Mesenchymal stem cell (in vitro differentiated cells and primary cell): ENCODE data around the gene TEAD1.

Experiments used
- DNase-seq: peaks from one replicate; pipeline ENCODE4 v3.0.0-alpha.2; 2013
- H2AFZ ChIP-seq: one replicate; pipeline ENCODE4 v1.6.1; 2013; ENCODE audit warnings: low read depth, mild to moderate bottlenecking, control low read depth, inconsistent platforms, low read length, moderate library complexity
- H2AK5ac ChIP-seq: 2 replicates; pipeline ENCODE4 v1.6.1; 2013; ENCODE audit warnings: low read length, moderate library complexity, mild to moderate bottlenecking, inconsistent platforms; ENCODE audit not compliant: severe bottlenecking
- H2BK120ac ChIP-seq: one replicate; pipeline ENCODE4 v1.6.1; 2013; ENCODE audit warnings: low read depth, mild to moderate bottlenecking, inconsistent platforms, low read length, moderate library complexity
- H2BK12ac ChIP-seq, 2 experiments: one replicate each; pipeline ENCODE4 v1.6.1; 2013; ENCODE audit warnings: inconsistent platforms in 2 of 2, low read length in 2 of 2, mild to moderate bottlenecking in 2 of 2, moderate library complexity in 2 of 2, control low read depth in 1 of 2
- H2BK15ac ChIP-seq: one replicate; pipeline ENCODE4 v1.6.1; 2013; ENCODE audit warnings: mild to moderate bottlenecking, low read depth, inconsistent platforms; ENCODE audit not compliant: poor library complexity, severe bottlenecking
- H2BK5ac ChIP-seq: 2 replicates; pipeline ENCODE4 v1.6.1; 2013; ENCODE audit warnings: low read depth, mild to moderate bottlenecking, low read length, control low read depth, inconsistent platforms; ENCODE audit not compliant: poor library complexity, severe bottlenecking
- H3K14ac ChIP-seq, 2 experiments: one replicate each; pipeline ENCODE4 v1.6.1; 2013; ENCODE audit warnings: inconsistent platforms in 2 of 2, low read length in 2 of 2, control low read depth in 1 of 2, mild to moderate bottlenecking in 1 of 2, moderate library complexity in 1 of 2
- H3K18ac ChIP-seq, 2 experiments: one replicate each; pipeline ENCODE4 v1.6.1; 2013; ENCODE audit warnings: inconsistent platforms in 2 of 2, low read length in 2 of 2, control low read depth in 1 of 2, low read depth in 1 of 2, mild to moderate bottlenecking in 1 of 2
- H3K23ac ChIP-seq, 2 experiments: one replicate each; pipeline ENCODE4 v1.6.1; 2013; ENCODE audit warnings: inconsistent platforms in 2 of 2, low read length in 2 of 2, mild to moderate bottlenecking in 2 of 2, moderate library complexity in 2 of 2, control low read depth in 1 of 2
- H3K27ac ChIP-seq: 2 replicates; pipeline ENCODE4 v1.5.1; 2013; ENCODE audit warnings: mild to moderate bottlenecking, moderate library complexity, low read length, control low read depth, inconsistent platforms; ENCODE audit not compliant: poor library complexity, severe bottlenecking
- H3K27me3 ChIP-seq, 2 experiments: 2 replicates each; pipeline versions ENCODE4 v1.6.1 to v1.7.0; 2013; ENCODE audit warnings: low read length in 2 of 2, mild to moderate bottlenecking in 2 of 2, moderate library complexity in 2 of 2, control low read depth in 1 of 2, inconsistent platforms in 1 of 2; ENCODE audit not compliant: control insufficient read depth in 1 of 2, insufficient read depth in 1 of 2
- H3K36me3 ChIP-seq, 2 experiments: 2 replicates each; pipeline versions ENCODE4 v1.6.1 to v1.7.0; 2013; ENCODE audit warnings: low read length in 2 of 2, control low read depth in 1 of 2, inconsistent platforms in 1 of 2, low read depth in 1 of 2, mild to moderate bottlenecking in 1 of 2; ENCODE audit not compliant: insufficient read depth in 2 of 2, control insufficient read depth in 1 of 2
- H3K4ac ChIP-seq, 2 experiments: one replicate each; pipeline ENCODE4 v1.6.1; 2013; ENCODE audit warnings: inconsistent platforms in 2 of 2, low read length in 2 of 2, mild to moderate bottlenecking in 2 of 2, moderate library complexity in 2 of 2, control low read depth in 1 of 2, low read depth in 1 of 2
- H3K4me1 ChIP-seq: 2 replicates; pipeline ENCODE4 v1.6.1; 2013; ENCODE audit warnings: low read depth, low read length, control low read depth; ENCODE audit not compliant: control insufficient read depth, insufficient read depth
- H3K4me2 ChIP-seq: 2 replicates; pipeline ENCODE4 v1.6.1; 2013; ENCODE audit warnings: low read length, mild to moderate bottlenecking, inconsistent platforms; ENCODE audit not compliant: poor library complexity, severe bottlenecking
- H3K4me3 ChIP-seq, 2 experiments: 2 replicates each; pipeline versions ENCODE4 v1.5.1 to v1.7.0; 2013; ENCODE audit warnings: low read length in 2 of 2, mild to moderate bottlenecking in 2 of 2, control low read depth in 1 of 2, low read depth in 1 of 2; ENCODE audit not compliant: insufficient read depth in 1 of 2
- H3K79me1 ChIP-seq: replicated peaks from 2 replicates; pipeline ENCODE4 v1.6.1; 2013; ENCODE audit warnings: mild to moderate bottlenecking, control low read depth, low read length, inconsistent platforms; ENCODE audit not compliant: poor library complexity, severe bottlenecking
- H3K9ac ChIP-seq: 2 replicates; pipeline ENCODE4 v1.7.0; 2013; ENCODE audit warnings: mild to moderate bottlenecking, low read length, moderate library complexity
- H3K9me3 ChIP-seq: 2 replicates; pipeline ENCODE4 v1.7.0; 2013; ENCODE audit warnings: mild to moderate bottlenecking, low read length; ENCODE audit not compliant: control insufficient read depth
- H4K8ac ChIP-seq: one replicate; pipeline ENCODE4 v1.6.1; 2013; ENCODE audit warnings: inconsistent platforms, mild to moderate bottlenecking, low read length, moderate library complexity
- H4K91ac ChIP-seq: one replicate; pipeline ENCODE4 v1.6.1; 2013; ENCODE audit warnings: mild to moderate bottlenecking, low read length, inconsistent platforms
- WGBS: methylation state at CpG from one replicate; pipeline ENCODE4 v1.1.7; 2013; ENCODE audit warnings: mixed read lengths; 5-methylcytosine and 5-hydroxymethylcytosine counted together

TEAD1 gene

GRCh38 chr11:12789054-12789453, 114.8 kb downstream of the TEAD1 start:
- Histone ChIP-seq H3K18ac (no peak overlapping the region), H2AK5ac (no peak overlapping the region), H3K9ac (no peak overlapping the region), H3K27ac (no peak overlapping the region), H2BK5ac (no peak overlapping the region), H2AFZ (no peak overlapping the region), H3K4me1 (peaks cover 21% of the 10 kb centered on the region), H2BK12ac (no peak overlapping the region), H3K23ac (no peak overlapping the region), H3K79me1 (peaks cover 31% of the 10 kb centered on the region), H4K91ac (no peak overlapping the region), H3K4me2 (no peak overlapping the region), H3K9me3 (no peaks in the 10 kb centered on the region), H4K8ac (no peak overlapping the region), H2BK120ac (no peak overlapping the region), H2BK15ac (no peak overlapping the region), H3K4ac (no peak overlapping the region), H3K14ac (no peak overlapping the region), H3K4me3 (no peak overlapping the region), H3K27me3 (no peaks in the 10 kb centered on the region), H3K36me3 (peaks cover 11 to 21% of the 10 kb centered on the region in 2 experiments)
- no peak for DNase-seq
- 100% methylated on average over 1 of the region's 1 CpG for WGBS

- Histone ChIP-seq H2AK5ac (no peak overlapping the region), H2AFZ (no peak overlapping the region), H4K91ac (no peak overlapping the region), H3K4me1 (peaks cover 19% of the 10 kb centered on the region), H2BK12ac (no peak overlapping the region), H3K23ac (peak overlapping the region in 1 of 2 experiments; percentile 10), H3K27ac (peak overlapping the region; percentile 37), H2BK15ac (no peak overlapping the region), H3K18ac (peak overlapping the region in 1 of 2 experiments; percentile 71), H3K79me1 (peaks cover 27% of the 10 kb centered on the region), H3K27me3 (no peaks in the 10 kb centered on the region), H3K9ac (no peak overlapping the region), H2BK5ac (no peak overlapping the region), H3K4ac (no peak overlapping the region), H3K9me3 (no peaks in the 10 kb centered on the region), H3K4me2 (no peak overlapping the region), H3K14ac (no peak overlapping the region), H3K4me3 (no peak overlapping the region), H3K36me3 (peaks cover 12 to 25% of the 10 kb centered on the region in 2 experiments), H4K8ac (no peak overlapping the region), H2BK120ac (no peak overlapping the region)
- no peak for DNase-seq
- WGBS: 82% methylated on average over 9 of the region's 9 CpGs
Measured at GRCh38 chr11:12789596-12790215, 115.5 kb downstream of the TEAD1 start.

DNA sequence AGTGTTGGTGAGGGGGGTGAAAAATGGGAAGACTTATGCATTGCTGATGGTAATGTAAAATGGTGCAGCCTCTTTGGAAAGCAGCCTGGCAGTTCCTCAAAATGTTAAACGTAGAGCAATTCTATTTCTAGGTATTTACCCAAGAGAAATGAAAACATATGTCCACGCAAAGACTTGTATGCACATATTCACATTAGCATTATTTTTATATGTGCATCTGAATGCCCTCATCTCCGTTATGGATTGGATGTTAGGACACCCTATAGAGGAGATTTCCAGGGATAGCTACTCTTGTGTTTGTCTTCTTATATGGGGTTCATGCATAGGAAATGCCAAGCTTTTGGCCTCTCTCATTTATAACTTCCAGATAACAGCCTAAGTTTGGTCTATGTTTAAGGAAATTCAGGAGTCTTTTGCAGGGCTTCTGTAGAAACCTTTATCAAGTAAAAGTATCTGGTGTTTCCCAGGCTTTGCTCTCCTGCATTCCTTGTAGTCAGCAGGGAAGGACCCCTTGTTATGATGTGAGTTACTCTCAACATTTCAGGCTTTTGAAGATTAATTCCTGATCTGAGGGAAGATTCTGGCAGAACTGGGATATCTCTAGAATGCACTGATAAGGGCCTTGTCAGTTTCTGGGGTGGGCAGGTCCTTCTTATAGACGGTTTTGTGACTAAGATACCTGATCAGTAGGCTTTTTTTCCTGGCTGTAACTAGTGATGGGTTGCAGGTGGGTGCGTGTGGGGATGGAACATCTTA, 116.8 kb downstream of the TEAD1 start:
- H3K27me3 ChIP-seq: no peaks in the 10 kb centered on the region
- DNase-seq: no peak
- no peak overlapping the region for H4K91ac ChIP-seq
- H3K4me1 ChIP-seq: peaks cover 14% of the 10 kb centered on the region
- H3K4me2 ChIP-seq: no peak overlapping the region
- H3K4ac ChIP-seq: no peak overlapping the region
- H3K36me3 ChIP-seq: peaks cover 4 to 30% of the 10 kb centered on the region in 2 experiments
- no peak overlapping the region for H3K27ac ChIP-seq
- no peaks in the 10 kb centered on the region for H3K9me3 ChIP-seq
- no peak overlapping the region for H2BK12ac ChIP-seq
- H3K14ac ChIP-seq: no peak overlapping the region
- no peak overlapping the region for H4K8ac ChIP-seq
- H2BK5ac ChIP-seq: no peak overlapping the region
- H2AFZ ChIP-seq: no peak overlapping the region
- no peak overlapping the region for H3K23ac ChIP-seq
- H3K4me3 ChIP-seq: no peak overlapping the region
- H2BK15ac ChIP-seq: no peak overlapping the region
- no peak overlapping the region for H3K9ac ChIP-seq
- H3K18ac ChIP-seq: no peak overlapping the region
- WGBS: 78% methylated on average over 4 of the region's 5 CpGs
- peaks cover 22% of the 10 kb centered on the region for H3K79me1 ChIP-seq
- H2BK120ac ChIP-seq: no peak overlapping the region
- no peak overlapping the region for H2AK5ac ChIP-seq

- Histone ChIP-seq H3K9me3 (no peaks in the 10 kb centered on the region), H3K23ac (no peak overlapping the region), H3K4me2 (no peak overlapping the region), H2BK15ac (no peak overlapping the region), H4K8ac (no peak overlapping the region), H3K79me1 (peaks cover 21% of the 10 kb centered on the region), H3K18ac (no peak overlapping the region), H3K27ac (no peak overlapping the region), H2AFZ (no peak overlapping the region), H3K4ac (no peak overlapping the region), H4K91ac (no peak overlapping the region), H2BK120ac (no peak overlapping the region), H3K9ac (no peak overlapping the region), H3K14ac (no peak overlapping the region), H2AK5ac (no peak overlapping the region), H2BK5ac (no peak overlapping the region), H3K4me1 (peaks cover 12% of the 10 kb centered on the region), H3K36me3 (peaks cover 4 to 24% of the 10 kb centered on the region in 2 experiments), H2BK12ac (no peak overlapping the region), H3K4me3 (no peak overlapping the region), H3K27me3 (no peaks in the 10 kb centered on the region)
- DNase-seq: no peak
Measured at GRCh38 chr11:12792018-12792417, 117.8 kb downstream of the TEAD1 start.
